ENCODE data around the gene MAPK10.

The MAPK10 gene

GRCh38 chr4:86359944-86360478, at the start of gene MAPK10:
MAPK10 (minus strand) TSS chr4:86360053.
- FAIRE-seq: no peak

GRCh38 chr4:86403575-86403974, 43.7 kb upstream of the MAPK10 start:
- FAIRE-seq: no peak

GRCh38 chr4:86401826-86402225, 42.0 kb upstream of the MAPK10 start:
- FAIRE-seq: no peak

DNA sequence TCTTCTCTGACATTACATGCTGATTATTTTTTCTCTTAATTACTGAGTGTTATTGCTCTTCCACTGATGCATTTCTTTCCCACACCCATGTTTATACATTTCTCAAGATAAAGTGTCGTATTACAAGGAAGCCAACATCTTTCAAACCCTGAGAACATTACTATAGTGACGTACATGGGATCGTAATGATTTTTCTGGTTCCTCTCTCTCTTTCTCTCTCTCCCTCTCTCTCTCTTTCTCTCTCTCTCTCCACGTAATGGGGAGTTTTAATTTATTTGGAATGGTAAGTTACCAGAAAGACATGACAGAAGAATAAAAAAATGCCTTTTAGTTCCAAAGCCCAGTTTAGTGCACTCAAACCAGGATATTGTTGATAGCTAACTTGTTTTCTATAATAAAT, 40.4 kb upstream of the MAPK10 start:
- no peak for FAIRE-seq

DNA sequence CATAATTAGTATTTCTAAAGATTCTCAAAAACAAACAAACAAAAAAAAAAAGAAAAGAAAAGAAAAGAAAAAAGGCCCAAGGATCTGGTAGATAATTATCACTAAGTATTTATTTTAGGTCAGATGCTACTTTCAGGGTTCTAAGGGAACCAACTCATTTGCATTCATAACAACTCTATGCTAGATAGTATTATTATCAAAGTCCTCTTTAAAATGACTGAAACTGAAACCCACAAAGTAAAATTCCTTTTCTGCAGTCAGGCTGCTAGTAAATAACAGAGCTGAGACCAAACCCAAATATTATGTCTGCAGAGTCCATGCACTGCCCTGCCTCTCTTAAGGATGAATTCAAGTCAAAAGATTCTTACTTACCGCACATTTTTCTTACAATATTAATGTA, 38.3 kb upstream of the MAPK10 start:
- FAIRE-seq: no peak

GRCh38 chr4:86393749-86394148, 33.9 kb upstream of the MAPK10 start:
- FAIRE-seq: no peak

- no peak for FAIRE-seq
Observed at GRCh38 chr4:86389664-86390063, 29.8 kb upstream of the MAPK10 start.

- no peak for FAIRE-seq
Observed at GRCh38 chr4:86388252-86388651, 28.4 kb upstream of the MAPK10 start.

DNA sequence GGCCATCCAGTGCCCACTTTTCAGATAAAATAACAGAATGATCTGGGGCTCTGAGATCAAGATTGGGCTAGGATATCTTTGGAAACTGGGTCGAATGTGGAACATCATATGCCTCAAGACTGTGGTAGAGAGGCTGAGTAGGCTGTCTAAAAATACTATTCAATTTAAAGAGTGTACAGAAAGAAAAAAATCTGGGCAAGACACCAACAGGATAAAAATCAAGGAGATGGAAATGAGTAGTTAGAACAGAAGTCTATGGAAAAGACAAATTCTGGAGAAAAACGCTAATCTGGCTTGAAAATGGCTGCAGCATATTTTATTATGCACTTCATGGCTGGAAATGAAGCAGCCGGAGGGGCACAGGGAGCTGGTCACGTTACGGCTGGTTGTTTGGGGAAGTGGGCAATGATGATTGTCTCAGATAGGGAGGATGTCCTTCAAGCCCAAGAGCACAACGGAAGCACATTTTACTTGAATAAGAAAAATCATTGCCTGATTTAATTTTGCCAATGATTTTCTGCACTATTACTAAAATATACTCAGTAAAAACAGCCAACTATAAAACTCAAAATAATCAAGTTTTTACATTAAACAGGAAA, 27.1 kb upstream of the MAPK10 start:
- FAIRE-seq: no peak

- no peak for FAIRE-seq
Observed at GRCh38 chr4:86386201-86386600, 26.3 kb upstream of the MAPK10 start.

GRCh38 chr4:86381431-86381830, 21.6 kb upstream of the MAPK10 start:
- no peak for FAIRE-seq

DNA sequence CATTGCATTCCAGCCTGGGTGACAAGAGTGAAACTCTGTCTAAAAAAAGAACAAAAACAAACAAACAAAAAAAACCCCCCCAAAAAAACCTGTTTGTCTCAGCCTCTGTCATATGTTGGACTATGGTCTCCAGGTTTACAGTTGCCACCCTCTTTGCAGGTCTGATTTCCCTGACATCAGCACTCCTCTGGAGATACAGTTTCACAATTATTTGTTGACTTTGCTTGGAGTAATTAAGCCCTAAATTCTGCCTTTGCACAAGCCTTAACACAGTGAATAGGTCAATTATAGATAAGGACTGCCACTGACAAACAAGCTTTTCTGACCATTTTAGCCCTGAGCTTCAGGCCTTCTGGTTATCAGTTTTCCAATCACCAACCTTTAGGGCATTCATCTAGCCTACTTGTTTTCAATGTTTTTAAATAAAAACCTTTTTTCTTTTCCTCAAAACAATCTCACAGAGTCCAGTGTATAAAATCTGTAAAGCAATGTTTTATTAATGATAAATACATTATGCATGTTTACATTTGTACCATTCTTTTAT, 20.4 kb upstream of the MAPK10 start:
- no peak for FAIRE-seq

DNA sequence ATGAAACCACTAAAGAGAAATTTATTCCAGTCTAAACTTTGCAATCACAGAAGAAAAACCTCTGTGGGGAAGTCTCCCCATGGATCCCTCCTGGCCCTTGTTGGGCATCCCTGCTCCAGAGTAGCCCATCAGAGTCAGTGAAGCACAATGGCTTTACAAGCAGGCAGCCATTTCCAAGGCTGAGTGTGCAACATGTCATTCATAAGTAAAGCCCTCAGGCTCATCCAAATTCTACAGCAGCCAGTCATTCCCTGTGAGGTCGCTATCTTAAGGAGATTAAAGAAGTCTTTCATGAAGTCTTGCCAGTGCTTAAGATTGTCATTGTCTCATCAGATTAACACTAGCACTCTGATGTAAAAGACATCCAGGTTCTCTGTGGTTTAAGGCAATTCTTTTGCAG, 17.0 kb upstream of the MAPK10 start:
- no peak for FAIRE-seq

- FAIRE-seq: no peak
Observed at GRCh38 chr4:86368433-86368832, 8.6 kb upstream of the MAPK10 start.

- no peak for FAIRE-seq
Observed at GRCh38 chr4:86367577-86367976, 7.7 kb upstream of the MAPK10 start.

DNA sequence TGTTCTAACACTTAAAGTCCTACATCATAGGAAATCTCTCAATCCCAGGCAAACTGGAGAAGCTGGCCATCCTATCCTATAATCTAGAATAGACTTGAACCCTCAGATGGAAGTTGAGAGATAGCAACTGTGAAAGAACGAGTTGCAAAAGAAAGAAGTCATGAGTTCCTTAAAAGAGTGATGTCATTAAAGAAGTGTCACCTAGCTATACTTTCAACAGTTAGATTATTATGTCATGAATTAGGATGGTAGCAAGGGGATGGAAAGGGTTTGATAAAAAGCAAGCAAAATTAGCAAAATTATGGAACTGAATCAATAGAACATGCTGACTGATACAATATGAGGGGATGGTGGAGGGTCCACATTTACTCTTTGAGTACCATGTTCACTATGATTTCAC, 7.1 kb upstream of the MAPK10 start:
- no peak for FAIRE-seq

DNA sequence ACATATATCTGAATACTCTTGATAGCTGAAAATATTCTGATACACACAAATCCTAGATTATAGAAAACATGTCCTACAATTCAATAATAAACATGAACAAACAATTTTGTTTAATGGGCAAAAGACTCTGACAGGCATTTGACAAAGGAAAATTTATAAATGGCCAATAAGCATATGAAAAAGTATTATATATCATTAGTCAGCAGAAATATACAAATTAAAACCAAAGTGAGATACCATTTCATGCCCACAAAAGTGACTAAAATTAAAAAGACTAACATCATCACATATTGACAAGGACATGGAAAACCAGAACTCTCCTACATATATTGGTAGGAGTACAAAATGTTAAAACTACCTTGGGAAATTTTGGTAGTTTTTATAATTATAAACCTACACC, 2.7 kb upstream of the MAPK10 start:
- FAIRE-seq: no peak

DNA sequence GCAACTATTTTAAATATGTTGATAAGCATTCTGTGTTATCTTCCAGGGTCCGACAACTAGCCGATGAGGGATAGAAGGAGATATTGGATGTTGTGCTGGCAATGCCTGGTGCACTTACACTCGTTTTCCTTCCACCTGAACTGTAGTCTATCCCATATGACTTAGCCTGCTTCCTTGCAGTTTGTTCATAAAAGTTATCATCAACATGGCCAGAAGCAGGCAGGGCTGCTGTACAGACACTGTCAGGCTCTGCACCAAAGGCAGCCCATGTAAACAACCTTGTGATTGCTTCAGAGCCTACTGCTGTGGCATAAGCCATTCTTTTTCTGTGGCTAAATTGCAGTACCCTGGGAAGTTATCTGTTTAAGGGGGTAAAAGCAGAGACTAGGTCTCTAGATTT, 1.6 kb downstream of the MAPK10 start:
- FAIRE-seq: no peak

GRCh38 chr4:86357608-86358007, 2.2 kb downstream of the MAPK10 start:
- no peak for FAIRE-seq

DNA sequence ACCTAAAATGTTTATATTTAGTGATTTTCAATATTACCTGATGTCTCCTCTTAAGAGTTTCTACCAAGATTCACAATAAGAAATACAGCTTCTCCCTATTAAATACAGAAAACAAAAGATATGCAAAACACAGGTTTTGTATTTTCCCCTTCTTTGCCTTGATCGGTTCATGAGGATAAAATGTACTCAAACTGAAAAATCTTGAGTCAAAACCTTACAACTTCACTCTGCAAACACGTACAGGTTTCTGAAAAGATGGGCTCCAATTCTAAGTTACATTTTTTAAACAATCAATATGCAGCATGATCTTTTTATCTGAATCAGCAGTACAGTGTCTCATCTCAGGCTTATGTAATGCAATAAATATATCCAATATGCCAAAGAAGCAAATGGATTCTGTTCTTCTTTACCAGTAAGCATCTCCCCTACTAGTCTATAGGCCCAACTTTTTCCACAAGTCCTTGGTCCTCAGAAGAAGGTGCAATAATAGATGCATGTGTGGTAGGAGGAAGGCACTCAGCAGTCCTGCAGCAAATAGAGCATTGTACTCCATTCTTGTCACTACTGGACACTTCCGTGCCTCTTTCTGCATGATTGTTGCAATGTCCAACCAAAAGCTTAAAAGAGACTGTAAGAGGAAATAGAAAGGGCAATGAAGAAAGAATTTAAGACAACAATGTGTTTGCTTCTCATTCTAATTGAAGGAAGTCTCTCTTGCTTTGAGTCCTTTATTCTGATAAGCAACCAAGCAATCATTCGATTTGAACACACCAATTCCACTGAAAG, 3.2 kb downstream of the MAPK10 start:
- no peak for FAIRE-seq

- no peak for FAIRE-seq
Observed at GRCh38 chr4:86354390-86354789, 5.5 kb downstream of the MAPK10 start.

GRCh38 chr4:86346320-86346719, 13.5 kb downstream of the MAPK10 start:
- no peak for FAIRE-seq

DNA sequence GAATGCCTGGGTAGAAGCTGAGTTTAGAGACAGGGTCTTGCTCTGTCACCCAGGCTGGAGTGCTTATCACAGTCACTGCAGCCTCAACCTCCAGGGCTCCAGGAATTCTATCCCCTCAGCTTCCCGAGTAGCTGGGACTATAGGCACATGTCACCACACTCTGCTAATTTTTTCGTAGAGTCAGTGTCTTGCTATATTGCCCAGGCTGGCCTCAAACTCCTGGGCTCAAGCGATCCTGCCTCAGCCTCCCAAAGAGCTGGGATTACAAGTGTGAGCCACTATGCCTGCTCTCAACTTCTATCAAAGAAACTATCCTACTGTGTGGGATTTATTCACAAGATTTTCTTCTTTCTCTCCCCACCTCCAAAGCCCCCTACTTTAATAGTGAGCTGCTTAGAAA, 15.7 kb downstream of the MAPK10 start:
- no peak for FAIRE-seq

- no peak for FAIRE-seq
Observed at GRCh38 chr4:86338989-86339388, 20.9 kb downstream of the MAPK10 start.

Measured in G401.6 (cell line).